ENCODE data around the gene ARHGEF12. TPM values are rescaled to one million over a fixed set of nuclear protein-coding genes. Genes with fewer than 3 reads are reported as not detected.
"Not testable (repeated sequence)": the region's sequence is repeated elsewhere in the genome, so short reads cannot be mapped to it uniquely, and the experiment has no call there.

ARHGEF12 gene
- total RNA-seq, 1 experiment from 2014 or later, result 27.5 TPM

GRCh38 chr11:120457996-120458395, 121.8 kb downstream of the ARHGEF12 start:
- no peak for DNase-seq (ENCODE audit: low spot score)

GRCh38 chr11:120462825-120463224, 126.6 kb downstream of the ARHGEF12 start:
- in situ Hi-C loops (cut with HindIII; ENCODE audit: low sequenced_read_pairs), result no loop called here
- DNase-seq (ENCODE audit: low spot score), result no peak

More at GRCh38 chr11:120457996-120458395, 121.8 kb downstream of the ARHGEF12 start:
- in situ Hi-C loops (cut with HindIII; ENCODE audit: low sequenced_read_pairs), result no loop called here

- DNase-seq (ENCODE audit: low spot score), result peak; percentile 22
- in situ Hi-C loops (cut with HindIII; ENCODE audit: low sequenced_read_pairs), result no loop called here
These were observed 129.8 kb downstream of the ARHGEF12 start for GRCh38 chr11:120465921-120466534.

- no peak for DNase-seq (ENCODE audit: low spot score)
- in situ Hi-C loops (cut with HindIII; ENCODE audit: low sequenced_read_pairs), result no loop called here
These were observed 131.4 kb downstream of the ARHGEF12 start for GRCh38 chr11:120467627-120468026.

DNA sequence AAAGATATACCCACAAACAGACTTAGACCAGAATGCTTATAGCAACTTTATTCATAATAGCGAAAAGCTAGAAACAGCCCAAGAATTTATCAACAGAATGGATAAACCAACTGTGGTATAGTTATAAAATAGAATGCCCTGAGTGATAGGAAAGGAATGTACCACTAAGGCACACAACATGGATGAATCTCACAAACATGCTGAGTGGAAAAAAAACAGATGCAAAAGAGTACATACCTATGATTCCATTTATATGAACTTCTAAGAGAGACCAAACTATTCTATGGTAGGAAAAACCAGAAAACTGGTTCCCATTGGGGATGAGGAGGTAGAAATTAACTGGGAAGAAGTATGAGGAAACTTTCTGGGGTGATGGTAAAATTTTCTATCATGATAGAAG, 134.9 kb downstream of the ARHGEF12 start:
- in situ Hi-C loops (cut with HindIII; ENCODE audit: low sequenced_read_pairs), result no loop called here
- DNase-seq (ENCODE audit: low spot score), result no peak

GRCh38 chr11:120471994-120472393, 135.8 kb downstream of the ARHGEF12 start:
- in situ Hi-C loops (cut with HindIII; ENCODE audit: low sequenced_read_pairs), result no loop called here
- no peak for DNase-seq (ENCODE audit: low spot score)

GRCh38 chr11:120473503-120473902, 137.3 kb downstream of the ARHGEF12 start:
- in situ Hi-C loops (cut with HindIII; ENCODE audit: low sequenced_read_pairs), result no loop called here
- no peak for DNase-seq (ENCODE audit: low spot score)

- DNase-seq (ENCODE audit: low spot score), result no peak
- in situ Hi-C loops (cut with HindIII; ENCODE audit: low sequenced_read_pairs), result no loop called here
These were observed 145.9 kb downstream of the ARHGEF12 start for GRCh38 chr11:120482149-120482548.

DNA sequence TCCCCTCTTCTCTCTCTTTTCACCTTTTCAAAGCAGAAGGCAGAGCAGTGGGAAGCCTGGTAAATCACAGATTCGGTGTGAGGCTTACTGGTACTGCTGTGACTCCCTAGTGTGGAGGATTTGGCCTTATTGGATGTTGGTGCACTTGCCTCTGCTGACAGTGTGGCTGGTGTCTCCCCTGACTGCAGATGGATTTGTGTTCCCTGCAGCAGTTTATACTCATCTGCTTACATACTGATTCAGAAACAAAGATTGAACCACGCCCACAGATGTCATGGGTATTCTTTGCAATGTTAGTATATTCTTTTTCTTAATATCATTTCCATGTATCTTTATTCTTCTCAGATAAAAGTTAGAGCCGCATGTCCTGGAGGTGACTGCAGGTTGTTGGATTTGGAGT, 148.5 kb downstream of the ARHGEF12 start:
- in situ Hi-C loops (cut with HindIII; ENCODE audit: low sequenced_read_pairs), result no loop called here
- DNase-seq (ENCODE audit: low spot score), result no peak

DNA sequence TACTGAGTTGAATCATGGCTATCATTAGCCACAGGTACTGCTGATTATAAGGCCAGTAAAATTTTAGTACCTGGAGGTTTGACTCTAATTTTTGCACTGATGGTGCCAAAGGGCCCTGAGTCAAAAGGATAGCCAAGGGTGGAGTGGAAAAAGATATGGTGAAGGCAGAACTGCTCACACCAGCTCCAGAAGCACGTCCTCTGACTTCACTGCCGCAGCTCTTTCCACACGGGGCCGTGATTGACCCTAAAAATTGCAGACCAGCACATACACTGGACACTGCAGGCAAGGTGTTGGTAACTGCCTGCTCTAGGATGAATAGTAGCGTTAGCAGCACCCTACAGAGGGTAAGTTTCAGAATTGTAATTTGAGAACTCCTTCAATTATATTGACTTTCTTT, 149.9 kb downstream of the ARHGEF12 start:
- in situ Hi-C loops (cut with HindIII; ENCODE audit: low sequenced_read_pairs), result no loop called here

GRCh38 chr11:120489799-120490198, 153.6 kb downstream of the ARHGEF12 start:
- in situ Hi-C loops (cut with HindIII; ENCODE audit: low sequenced_read_pairs), result no loop called here
- DNase-seq (ENCODE audit: low spot score), result no peak

More for the DNA sequence above, 149.9 kb downstream of the ARHGEF12 start:
- no peak for DNase-seq (ENCODE audit: low spot score)

DNA sequence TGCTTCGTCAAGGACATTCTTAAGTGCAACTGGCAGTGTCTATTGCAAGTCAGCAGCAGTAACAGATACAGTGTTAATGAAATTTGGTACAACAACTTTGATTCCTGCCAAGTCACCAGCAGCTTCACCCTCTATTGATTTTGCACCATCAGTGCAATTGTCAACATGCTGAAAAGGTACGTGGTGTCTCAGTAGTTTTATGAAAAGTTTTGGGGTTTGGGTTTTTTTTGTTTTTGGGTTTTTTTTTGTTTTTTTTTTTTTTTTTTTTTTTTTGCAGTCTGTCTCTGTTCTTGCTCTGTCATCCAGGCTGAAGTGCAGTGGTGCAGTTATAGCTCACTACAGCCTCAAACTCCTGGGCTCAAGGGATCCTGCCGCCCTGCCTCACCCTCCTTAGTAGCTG, 156.3 kb downstream of the ARHGEF12 start:
- in situ Hi-C loops (cut with HindIII; ENCODE audit: low sequenced_read_pairs), result no loop called here
- DNase-seq (ENCODE audit: low spot score), result no peak

DNA sequence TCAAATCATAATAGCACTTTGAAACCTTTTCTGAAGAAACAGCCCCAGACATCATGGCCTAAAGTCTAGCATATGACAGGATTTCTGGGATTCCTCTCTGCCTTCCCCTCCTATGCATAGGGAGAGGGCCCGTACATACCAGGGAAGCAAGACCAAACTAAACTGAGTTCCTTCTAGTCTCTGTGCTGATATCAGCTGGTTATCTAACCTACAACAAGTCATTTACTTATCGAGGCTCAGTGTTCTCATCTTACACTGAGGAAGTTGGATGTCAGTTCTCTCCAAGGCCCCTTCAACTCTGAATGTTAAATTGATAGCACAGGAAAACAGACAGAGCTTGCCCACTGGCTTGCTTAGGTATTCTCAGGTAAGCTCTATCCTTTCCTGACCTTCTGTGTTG, 158.4 kb downstream of the ARHGEF12 start:
- DNase-seq (ENCODE audit: low spot score), result no peak
- in situ Hi-C loops (cut with HindIII; ENCODE audit: low sequenced_read_pairs), result no loop called here

DNA sequence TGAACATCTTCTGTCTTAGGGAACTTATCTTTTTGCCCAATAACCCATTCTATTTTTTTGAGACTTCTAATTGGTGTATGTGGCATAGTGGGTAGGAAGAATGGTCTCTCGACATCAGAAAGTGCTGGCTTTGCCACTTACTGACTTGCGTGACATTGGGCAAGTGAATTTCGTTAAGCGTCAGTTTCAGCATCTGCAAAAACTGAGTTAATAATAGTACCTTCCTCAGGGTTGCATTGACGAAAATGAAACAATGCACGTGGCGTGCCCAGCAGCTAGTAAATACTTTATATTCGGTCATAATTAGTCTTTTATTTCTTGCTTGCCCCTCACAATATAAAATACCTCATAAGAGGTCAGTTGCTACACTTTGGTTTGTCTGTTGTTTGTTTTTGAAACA, 162.9 kb downstream of the ARHGEF12 start:
- in situ Hi-C loops (cut with HindIII; ENCODE audit: low sequenced_read_pairs), result no loop called here
- no peak for DNase-seq (ENCODE audit: low spot score)

- in situ Hi-C loops (cut with HindIII; ENCODE audit: low sequenced_read_pairs), result no loop called here
- DNase-seq (ENCODE audit: low spot score), result no peak
These were observed 163.6 kb downstream of the ARHGEF12 start for GRCh38 chr11:120499859-120500258.

DNA sequence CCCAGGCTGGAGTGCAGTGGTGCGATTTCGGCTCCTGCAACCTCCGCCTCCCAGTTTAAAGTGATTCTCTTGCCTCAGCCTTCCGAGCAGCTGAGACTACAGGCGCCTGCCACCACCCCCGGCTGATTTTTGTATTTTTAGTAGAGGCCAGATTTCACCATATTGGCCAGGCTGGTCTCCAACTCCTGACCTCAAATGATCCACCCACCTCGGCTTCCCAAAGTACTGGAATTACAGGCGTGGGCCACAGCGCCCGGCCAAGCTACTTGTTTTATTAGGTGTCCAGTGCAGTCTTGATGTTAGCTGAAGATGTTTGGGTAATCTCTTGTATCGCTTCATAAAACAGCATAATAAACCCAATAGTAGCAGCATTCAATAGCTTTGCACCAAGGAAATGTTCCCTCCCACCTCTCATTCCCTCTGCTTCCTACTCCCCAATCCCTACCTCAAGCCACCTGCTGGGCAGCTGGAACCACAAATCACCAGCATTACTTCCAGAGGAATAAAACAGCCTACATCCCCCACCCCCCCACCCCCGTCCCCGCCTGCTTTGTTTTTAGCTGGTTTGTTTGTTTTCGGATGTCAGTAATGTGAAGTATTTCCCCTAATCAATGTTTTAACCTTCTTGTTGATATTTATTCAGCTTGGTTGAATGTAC, 164.3 kb downstream of the ARHGEF12 start:
- in situ Hi-C loops (cut with HindIII; ENCODE audit: low sequenced_read_pairs), result no loop called here
- no peak for DNase-seq (ENCODE audit: low spot score)

GRCh38 chr11:120501440-120501839, 165.2 kb downstream of the ARHGEF12 start:
- DNase-seq (ENCODE audit: low spot score), result no peak
- in situ Hi-C loops (cut with HindIII; ENCODE audit: low sequenced_read_pairs), result no loop called here

DNA sequence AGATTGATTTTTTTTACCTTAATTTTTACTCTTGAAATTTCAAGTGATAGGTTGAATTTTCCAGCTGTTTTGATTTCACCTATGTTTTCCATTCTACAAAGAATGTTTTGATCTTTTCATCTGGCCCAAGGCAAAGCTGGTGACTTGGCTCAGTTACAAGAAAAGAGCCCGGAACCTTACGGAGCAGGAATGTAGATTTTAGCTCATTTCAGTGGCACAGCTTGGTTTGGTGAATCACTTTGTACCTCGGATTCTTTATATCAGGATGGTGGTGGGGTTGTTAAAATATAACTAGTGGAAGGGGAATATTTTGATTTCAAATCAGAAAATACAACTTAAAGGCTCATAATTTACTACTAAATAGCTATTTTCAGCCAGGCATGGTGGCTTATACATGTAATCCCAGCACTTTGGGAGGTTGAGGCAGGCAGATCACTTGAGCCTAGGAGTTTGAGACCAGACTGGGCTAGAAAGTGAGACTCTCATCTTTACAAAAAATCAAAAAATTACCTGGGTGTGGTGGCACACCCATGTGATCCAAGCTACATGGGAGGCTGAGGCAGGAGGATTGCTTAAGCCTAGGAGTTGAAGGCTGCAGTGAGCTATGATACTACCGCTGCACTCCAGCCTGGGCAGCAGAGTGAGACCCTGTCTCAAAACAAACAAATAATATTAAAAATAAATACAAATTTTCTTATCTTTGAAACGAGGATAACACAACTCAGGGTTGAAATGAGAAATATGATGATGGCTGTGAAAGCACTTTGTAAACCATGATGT, 166.0 kb downstream of the ARHGEF12 start:
- no peak for DNase-seq (ENCODE audit: low spot score)
- in situ Hi-C loops (cut with HindIII; ENCODE audit: low sequenced_read_pairs), result no loop called here

- in situ Hi-C loops (cut with HindIII; ENCODE audit: low sequenced_read_pairs); DNase-seq (ENCODE audit: low spot score): not testable (repeated sequence)
These were observed 167.3 kb downstream of the ARHGEF12 start for GRCh38 chr11:120503529-120503928.

DNA sequence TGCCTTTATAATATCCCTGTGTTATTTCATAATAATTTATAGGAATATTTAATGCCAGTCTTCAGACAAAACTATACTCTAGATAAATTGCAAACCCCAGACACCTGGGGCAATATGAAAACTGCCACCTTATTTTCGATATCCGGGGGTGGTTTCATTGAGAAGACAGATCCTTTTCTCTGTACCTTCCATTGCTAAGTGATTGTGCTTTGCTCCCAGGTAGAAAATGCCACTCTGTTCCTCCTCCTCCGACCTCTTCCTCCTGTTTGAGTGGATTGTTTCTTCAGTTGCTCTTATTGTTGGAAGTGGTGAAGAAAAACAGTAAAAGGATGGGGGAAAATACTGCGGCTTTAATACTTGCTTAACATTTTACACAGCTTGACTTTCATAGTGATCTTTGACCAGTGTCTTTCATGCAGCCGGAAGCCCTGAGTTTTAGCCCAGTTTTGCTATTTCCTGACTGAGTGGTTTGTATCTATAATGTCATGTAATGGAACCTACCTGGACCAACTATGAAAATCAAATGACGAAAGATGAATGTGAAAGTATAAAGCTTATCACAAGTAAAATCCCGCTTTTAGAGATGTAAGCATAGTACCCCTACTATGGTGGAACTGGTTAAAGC, 169.7 kb downstream of the ARHGEF12 start:
- no peak for DNase-seq (ENCODE audit: low spot score)
- in situ Hi-C loops (cut with HindIII; ENCODE audit: low sequenced_read_pairs), result no loop called here

Measured in G401 (cell line).